ENCODE measurements around the gene GTF2A1L. TPM values are rescaled to one million over a fixed set of nuclear protein-coding genes. Genes with fewer than 3 reads are reported as not detected.

Gene GTF2A1L
- total and polyA plus RNA-seq, 4 donors = 0.02 to 0.67 TPM; not detected in 2

DNA sequence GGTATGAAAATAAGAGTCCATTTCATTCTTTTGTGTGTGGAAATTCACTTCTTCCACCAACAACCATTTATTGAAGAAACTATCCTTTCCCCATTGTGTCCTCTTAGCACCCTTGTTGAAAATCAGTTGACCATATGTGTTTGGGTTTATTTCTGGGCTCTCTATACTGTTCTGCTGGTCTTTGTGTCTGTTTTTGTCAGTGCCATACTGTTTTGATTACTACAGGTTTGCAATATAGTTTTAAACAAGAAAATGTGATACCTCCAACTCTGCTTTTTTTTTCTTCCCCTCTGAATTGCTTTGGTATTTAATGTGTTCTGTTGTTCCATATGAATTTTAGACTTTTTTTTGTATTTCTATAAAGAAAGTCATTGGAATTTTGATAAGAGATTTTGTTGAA, 8.4 kb downstream of the GTF2A1L start:
- H3K27me3 ChIP-seq (ENCODE audit: control insufficient read depth in 4 of 4, insufficient read depth in 4 of 4, low read length in 3 of 4) = no peaks in the 10 kb centered on the region
- H3K27ac ChIP-seq (ENCODE audit: low read depth in 1 of 2, low read length in 2 of 2) = no peak overlapping the region
- H3K36me3 ChIP-seq (ENCODE audit: control insufficient read depth in 4 of 4, insufficient read depth in 3 of 4, low read depth in 1 of 4, low read length in 3 of 4) = no peaks in the 10 kb centered on the region
- no peak for DNase-seq (ENCODE audit: low spot score)
- no peaks in the 10 kb centered on the region for H3K4me1 ChIP-seq (ENCODE audit: control insufficient read depth in 4 of 4, insufficient read depth in 4 of 4, low read length in 3 of 4)
- no peak overlapping the region for H3K4me3 ChIP-seq (ENCODE audit: low read depth in 1 of 3, low read length in 3 of 3)
- peaks cover 0 to 7% (median 0%) of the 10 kb centered on the region in 4 donors for H3K9me3 ChIP-seq (ENCODE audit: control insufficient read depth in 4 of 4, low read length in 3 of 4)
- no peak overlapping the region for H3K9ac ChIP-seq (ENCODE audit: low read depth in 1 of 2, low read length in 2 of 2)
- TF ChIP-seq TAF1 (conservative IDR thresholded peaks at IDR 0.05) (no peak), NR2F2 (IDR thresholded peaks at IDR 0.05) (no peak), FOXA2 (IDR thresholded peaks at IDR 0.05) (no peak), JUND (IDR thresholded peaks at IDR 0.05) (no peak)

DNA sequence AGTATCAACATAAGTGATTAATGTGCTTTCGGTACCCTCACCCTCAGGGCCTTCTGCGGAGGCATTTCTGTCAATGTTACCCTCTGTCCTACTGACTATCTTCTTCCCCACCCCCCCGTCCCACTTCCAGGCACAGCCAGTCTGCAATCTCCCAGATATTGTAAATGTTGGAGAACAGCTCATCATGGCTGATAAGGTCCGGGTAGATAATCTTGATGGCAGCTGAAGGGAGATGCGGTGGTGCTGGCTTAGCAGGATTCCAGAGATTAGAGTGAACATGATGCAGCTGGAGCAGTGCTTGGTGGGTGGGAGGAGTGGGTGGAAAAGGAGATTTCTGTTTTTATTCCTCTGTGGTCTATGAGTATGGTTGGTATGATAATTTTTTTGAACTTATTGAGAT, 15.5 kb downstream of the GTF2A1L start:
- TF ChIP-seq RXRA (IDR thresholded peaks at IDR 0.05) = no peak
- TF ChIP-seq HNF4A (conservative IDR thresholded peaks at IDR 0.05) = no peak
- TF ChIP-seq TAF1 (conservative IDR thresholded peaks at IDR 0.05) = no peak
- TF ChIP-seq, protein P1, sequence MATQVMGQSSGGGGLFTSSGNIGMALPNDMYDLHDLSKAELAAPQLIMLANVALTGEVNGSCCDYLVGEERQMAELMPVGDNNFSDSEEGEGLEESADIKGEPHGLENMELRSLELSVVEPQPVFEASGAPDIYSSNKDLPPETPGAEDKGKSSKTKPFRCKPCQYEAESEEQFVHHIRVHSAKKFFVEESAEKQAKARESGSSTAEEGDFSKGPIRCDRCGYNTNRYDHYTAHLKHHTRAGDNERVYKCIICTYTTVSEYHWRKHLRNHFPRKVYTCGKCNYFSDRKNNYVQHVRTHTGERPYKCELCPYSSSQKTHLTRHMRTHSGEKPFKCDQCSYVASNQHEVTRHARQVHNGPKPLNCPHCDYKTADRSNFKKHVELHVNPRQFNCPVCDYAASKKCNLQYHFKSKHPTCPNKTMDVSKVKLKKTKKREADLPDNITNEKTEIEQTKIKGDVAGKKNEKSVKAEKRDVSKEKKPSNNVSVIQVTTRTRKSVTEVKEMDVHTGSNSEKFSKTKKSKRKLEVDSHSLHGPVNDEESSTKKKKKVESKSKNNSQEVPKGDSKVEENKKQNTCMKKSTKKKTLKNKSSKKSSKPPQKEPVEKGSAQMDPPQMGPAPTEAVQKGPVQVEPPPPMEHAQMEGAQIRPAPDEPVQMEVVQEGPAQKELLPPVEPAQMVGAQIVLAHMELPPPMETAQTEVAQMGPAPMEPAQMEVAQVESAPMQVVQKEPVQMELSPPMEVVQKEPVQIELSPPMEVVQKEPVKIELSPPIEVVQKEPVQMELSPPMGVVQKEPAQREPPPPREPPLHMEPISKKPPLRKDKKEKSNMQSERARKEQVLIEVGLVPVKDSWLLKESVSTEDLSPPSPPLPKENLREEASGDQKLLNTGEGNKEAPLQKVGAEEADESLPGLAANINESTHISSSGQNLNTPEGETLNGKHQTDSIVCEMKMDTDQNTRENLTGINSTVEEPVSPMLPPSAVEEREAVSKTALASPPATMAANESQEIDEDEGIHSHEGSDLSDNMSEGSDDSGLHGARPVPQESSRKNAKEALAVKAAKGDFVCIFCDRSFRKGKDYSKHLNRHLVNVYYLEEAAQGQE (IDR thresholded peaks at IDR 0.05) = no peak
- no peak for TF ChIP-seq HNF4G (IDR thresholded peaks at IDR 0.05)
- no peak for TF ChIP-seq FOXA2 (IDR thresholded peaks at IDR 0.05)
- Histone ChIP-seq H3K36me3 (ENCODE audit: control insufficient read depth in 4 of 4, insufficient read depth in 3 of 4, low read depth in 1 of 4, low read length in 3 of 4) (no peaks in the 10 kb centered on the region), H3K9me3 (ENCODE audit: control insufficient read depth in 4 of 4, low read length in 3 of 4) (peaks cover 0 to 4% (median 0%) of the 10 kb centered on the region in 4 donors), H3K9ac (ENCODE audit: low read depth in 1 of 2, low read length in 2 of 2) (no peak overlapping the region), H3K4me3 (ENCODE audit: low read depth in 1 of 3, low read length in 3 of 3) (no peak overlapping the region), H3K27me3 (ENCODE audit: control insufficient read depth in 4 of 4, insufficient read depth in 4 of 4, low read length in 3 of 4) (no peaks in the 10 kb centered on the region), H3K4me1 (ENCODE audit: control insufficient read depth in 4 of 4, insufficient read depth in 4 of 4, low read length in 3 of 4) (no peaks in the 10 kb centered on the region), H3K27ac (ENCODE audit: low read depth in 1 of 2, low read length in 2 of 2) (no peak overlapping the region)
- DNase-seq (ENCODE audit: low spot score) = no peak
- 44% methylated on average over 5 of the region's 5 CpGs for WGBS

DNA sequence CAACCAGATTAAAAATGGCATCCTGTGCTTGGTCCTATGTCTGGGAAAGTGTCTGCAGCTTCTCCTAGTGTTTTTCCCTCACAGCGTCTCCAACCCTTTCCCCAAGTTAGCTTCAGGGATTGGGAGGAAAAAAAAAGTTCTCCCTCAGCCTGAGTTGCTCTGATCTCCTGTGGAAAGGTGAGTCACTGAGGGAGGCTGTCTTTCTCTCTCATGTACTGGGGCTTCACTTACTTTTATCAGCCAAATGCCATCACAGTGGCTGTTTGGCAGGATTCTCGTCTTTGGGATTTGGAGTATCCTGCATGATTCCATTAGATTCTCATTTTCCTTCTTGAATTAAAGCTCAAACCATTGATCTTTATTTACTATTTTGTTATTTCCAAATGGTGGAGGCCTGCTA, 18.1 kb downstream of the GTF2A1L start:
- Histone ChIP-seq H3K36me3 (ENCODE audit: control insufficient read depth in 4 of 4, insufficient read depth in 3 of 4, low read depth in 1 of 4, low read length in 3 of 4) (no peaks in the 10 kb centered on the region), H3K4me3 (ENCODE audit: low read depth in 1 of 3, low read length in 3 of 3) (no peak overlapping the region), H3K9ac (ENCODE audit: low read depth in 1 of 2, low read length in 2 of 2) (no peak overlapping the region), H3K27me3 (ENCODE audit: control insufficient read depth in 4 of 4, insufficient read depth in 4 of 4, low read length in 3 of 4) (peaks cover 0 to 2% (median 0%) of the 10 kb centered on the region in 4 donors), H3K9me3 (ENCODE audit: control insufficient read depth in 4 of 4, low read length in 3 of 4) (peaks cover 0 to 4% (median 0%) of the 10 kb centered on the region in 4 donors), H3K27ac (ENCODE audit: low read depth in 1 of 2, low read length in 2 of 2) (no peak overlapping the region), H3K4me1 (ENCODE audit: control insufficient read depth in 4 of 4, insufficient read depth in 4 of 4, low read length in 3 of 4) (no peaks in the 10 kb centered on the region)
- no peak for DNase-seq (ENCODE audit: low spot score)
- TF ChIP-seq YY1 (IDR thresholded peaks at IDR 0.05) = no peak
- TF ChIP-seq, protein P2, sequence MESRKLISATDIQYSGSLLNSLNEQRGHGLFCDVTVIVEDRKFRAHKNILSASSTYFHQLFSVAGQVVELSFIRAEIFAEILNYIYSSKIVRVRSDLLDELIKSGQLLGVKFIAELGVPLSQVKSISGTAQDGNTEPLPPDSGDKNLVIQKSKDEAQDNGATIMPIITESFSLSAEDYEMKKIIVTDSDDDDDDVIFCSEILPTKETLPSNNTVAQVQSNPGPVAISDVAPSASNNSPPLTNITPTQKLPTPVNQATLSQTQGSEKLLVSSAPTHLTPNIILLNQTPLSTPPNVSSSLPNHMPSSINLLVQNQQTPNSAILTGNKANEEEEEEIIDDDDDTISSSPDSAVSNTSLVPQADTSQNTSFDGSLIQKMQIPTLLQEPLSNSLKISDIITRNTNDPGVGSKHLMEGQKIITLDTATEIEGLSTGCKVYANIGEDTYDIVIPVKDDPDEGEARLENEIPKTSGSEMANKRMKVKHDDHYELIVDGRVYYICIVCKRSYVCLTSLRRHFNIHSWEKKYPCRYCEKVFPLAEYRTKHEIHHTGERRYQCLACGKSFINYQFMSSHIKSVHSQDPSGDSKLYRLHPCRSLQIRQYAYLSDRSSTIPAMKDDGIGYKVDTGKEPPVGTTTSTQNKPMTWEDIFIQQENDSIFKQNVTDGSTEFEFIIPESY (IDR thresholded peaks at IDR 0.05) = no peak
- TF ChIP-seq, protein P3, sequence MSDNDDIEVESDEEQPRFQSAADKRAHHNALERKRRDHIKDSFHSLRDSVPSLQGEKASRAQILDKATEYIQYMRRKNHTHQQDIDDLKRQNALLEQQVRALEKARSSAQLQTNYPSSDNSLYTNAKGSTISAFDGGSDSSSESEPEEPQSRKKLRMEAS (IDR thresholded peaks at IDR 0.05) = no peak
- WGBS = 61% methylated on average over 2 of the region's 2 CpGs
